ENCODE measurements around the gene PGGT1B.

The PGGT1B gene

DNA sequence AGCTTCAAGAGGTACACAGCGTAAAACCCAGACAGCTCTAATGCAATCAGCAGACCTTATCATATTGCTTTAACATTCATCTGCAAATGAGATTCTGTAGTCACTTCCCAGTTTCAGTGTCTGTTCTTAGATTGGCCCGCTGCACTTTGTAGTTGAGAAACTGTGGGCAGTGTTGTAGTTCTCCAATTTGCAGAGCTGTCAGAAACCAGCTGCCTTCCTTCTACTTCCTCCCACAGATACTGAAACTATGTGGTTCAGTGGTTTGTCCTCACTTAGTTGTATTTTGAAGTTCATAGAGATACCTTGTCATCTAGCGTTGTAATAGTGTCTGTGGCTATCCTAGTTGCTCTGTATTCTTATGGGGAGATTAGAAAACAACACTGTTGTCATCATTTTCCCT, 53.4 kb downstream of the PGGT1B start:
- Histone ChIP-seq H3K27ac (ENCODE audit: low read depth, low read length) (peak overlapping the region; percentile 89), H3K9me2 (replicated peaks; ENCODE audit: control insufficient read depth, low read length) (no peaks in the 10 kb centered on the region), H3K9me3 (ENCODE audit: control insufficient read depth, insufficient read depth, low read length) (no peaks in the 10 kb centered on the region), H4K20me1 (ENCODE audit: control insufficient read depth, insufficient read depth, low read depth, low read length) (no peaks in the 10 kb centered on the region), H3K27me3 (ENCODE audit: control insufficient read depth, low read length) (no peaks in the 10 kb centered on the region), H3K4me3 (ENCODE audit: low read length) (peak overlapping the region; percentile 53; the same call in 1 of the 2 replicates), H3K4me1 (ENCODE audit: control insufficient read depth, low read length) (peaks cover 41% of the 10 kb centered on the region), H3F3A (ENCODE audit: control insufficient read depth, insufficient read depth) (peaks cover 11% of the 10 kb centered on the region), H3K36me3 (ENCODE audit: control insufficient read depth, low read length) (peaks cover 15% of the 10 kb centered on the region), H3K79me2 (ENCODE audit: control insufficient read depth, low read length) (no peaks in the 10 kb centered on the region), H3K4me2 (ENCODE audit: low read length) (peak overlapping the region; percentile 69)
- no peak for TF ChIP-seq EZH2phosphoT487 (IDR thresholded peaks at IDR 0.05; ENCODE audit: borderline replicate concordance, low read length)
- no peak for TF ChIP-seq CTCF (IDR thresholded peaks at IDR 0.05; ENCODE audit: low read depth, low read length, poor library complexity, severe bottlenecking)

- no peaks in the 10 kb centered on the region for H4K20me1 ChIP-seq (ENCODE audit: control insufficient read depth, insufficient read depth, low read depth, low read length)
- H3K4me2 ChIP-seq (ENCODE audit: low read length): no peak overlapping the region
- H3K79me2 ChIP-seq (ENCODE audit: control insufficient read depth, low read length): no peaks in the 10 kb centered on the region
- no peaks in the 10 kb centered on the region; the same call in 1 of the 2 replicates for H3F3A ChIP-seq (ENCODE audit: control insufficient read depth, insufficient read depth)
- H3K9me3 ChIP-seq (ENCODE audit: control insufficient read depth, insufficient read depth, low read length): no peaks in the 10 kb centered on the region
- no peaks in the 10 kb centered on the region for H3K9me2 ChIP-seq (replicated peaks; ENCODE audit: control insufficient read depth, low read length)
- H3K27me3 ChIP-seq (ENCODE audit: control insufficient read depth, low read length): no peaks in the 10 kb centered on the region
- no peak overlapping the region for H3K4me3 ChIP-seq (ENCODE audit: low read length)
- no peak overlapping the region for H3K27ac ChIP-seq (ENCODE audit: low read depth, low read length)
- H3K4me1 ChIP-seq (ENCODE audit: control insufficient read depth, low read length): peaks cover 18% of the 10 kb centered on the region
- peaks cover 8% of the 10 kb centered on the region; the same call in 1 of the 2 replicates for H3K36me3 ChIP-seq (ENCODE audit: control insufficient read depth, low read length)
- TF ChIP-seq EZH2phosphoT487 (IDR thresholded peaks at IDR 0.05; ENCODE audit: borderline replicate concordance, low read length): no peak
- TF ChIP-seq CTCF (IDR thresholded peaks at IDR 0.05; ENCODE audit: low read depth, low read length, poor library complexity, severe bottlenecking): no peak
Observed at GRCh38 chr5:115202952-115203351, 59.7 kb downstream of the PGGT1B start.

- Histone ChIP-seq H3K27ac (ENCODE audit: low read depth, low read length) (no peak overlapping the region), H3K4me1 (ENCODE audit: control insufficient read depth, low read length) (no peaks in the 10 kb centered on the region), H3F3A (ENCODE audit: control insufficient read depth, insufficient read depth) (no peaks in the 10 kb centered on the region; the same call in 1 of the 2 replicates), H3K79me2 (ENCODE audit: control insufficient read depth, low read length) (no peaks in the 10 kb centered on the region), H4K20me1 (ENCODE audit: control insufficient read depth, insufficient read depth, low read depth, low read length) (no peaks in the 10 kb centered on the region), H3K36me3 (ENCODE audit: control insufficient read depth, low read length) (no peaks in the 10 kb centered on the region), H3K9me3 (ENCODE audit: control insufficient read depth, insufficient read depth, low read length) (no peaks in the 10 kb centered on the region), H3K4me2 (ENCODE audit: low read length) (no peak overlapping the region), H3K9me2 (replicated peaks; ENCODE audit: control insufficient read depth, low read length) (no peaks in the 10 kb centered on the region), H3K27me3 (ENCODE audit: control insufficient read depth, low read length) (no peaks in the 10 kb centered on the region), H3K4me3 (ENCODE audit: low read length) (no peak overlapping the region)
- TF ChIP-seq EZH2phosphoT487 (IDR thresholded peaks at IDR 0.05; ENCODE audit: borderline replicate concordance, low read length) (no peak), CTCF (IDR thresholded peaks at IDR 0.05; ENCODE audit: low read depth, low read length, poor library complexity, severe bottlenecking) (no peak)
Observed at GRCh38 chr5:115196161-115196560, 66.5 kb downstream of the PGGT1B start.

All from DOHH2 (cell line).